ENCODE data around the gene NPRL2.

Gene NPRL2

DNA sequence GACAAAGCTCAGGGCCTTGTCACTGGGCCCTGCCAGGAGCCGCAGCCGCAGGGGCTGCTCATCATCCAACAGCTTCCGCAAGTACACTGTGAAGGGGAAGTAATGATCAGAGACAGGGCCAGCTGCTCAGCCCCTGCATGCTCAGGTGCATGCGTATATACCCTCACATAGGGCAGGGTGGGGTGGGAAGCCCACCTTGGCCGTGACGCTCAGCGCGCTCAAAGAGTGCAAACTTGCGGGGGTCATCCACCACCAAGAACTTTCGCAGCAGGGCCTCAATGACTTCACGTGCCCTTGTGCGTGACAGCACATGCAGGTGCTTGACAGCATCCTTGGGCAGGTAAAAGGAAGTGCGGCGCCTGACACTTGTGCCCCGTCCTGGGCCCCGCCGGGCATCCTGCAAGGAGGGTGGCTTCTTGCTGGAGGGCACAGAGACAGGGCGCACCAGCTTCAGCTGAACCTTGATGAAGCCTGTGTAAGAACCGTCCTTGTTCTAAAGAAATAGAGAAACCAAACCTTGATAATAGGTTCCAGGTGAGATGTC is 19.1 kb downstream of the NPRL2 start:
- Histone ChIP-seq H3K4me2 (ENCODE audit: low read length) (no peak overlapping the region), H4K20me1 (ENCODE audit: insufficient read depth, low read length) (no peaks in the 10 kb centered on the region), H3F3A (ENCODE audit: insufficient read depth, low read length) (no peaks in the 10 kb centered on the region), H3K9me2 (ENCODE audit: low read depth, low read length) (no peaks in the 10 kb centered on the region), H3K27me3 (ENCODE audit: insufficient read depth, low read length) (no peaks in the 10 kb centered on the region), H3K79me2 (ENCODE audit: insufficient read depth, low read length) (peaks cover 35% of the 10 kb centered on the region), H3K36me3 (ENCODE audit: insufficient read depth, low read length) (peaks cover 47% of the 10 kb centered on the region), H3K4me3 (ENCODE audit: low read depth, low read length, poor library complexity, severe bottlenecking) (no peak overlapping the region), H3K27ac (ENCODE audit: low read depth, low read length, poor library complexity, severe bottlenecking) (no peak overlapping the region), H3K9ac (ENCODE audit: low read length) (no peak overlapping the region), H3K4me1 (ENCODE audit: insufficient read depth, low read length, severe bottlenecking) (peaks cover 49% of the 10 kb centered on the region), H3K9me3 (ENCODE audit: low read length) (no peaks in the 10 kb centered on the region), H2AFZ (ENCODE audit: low read length) (no peak overlapping the region)
- TF ChIP-seq EZH2 (IDR thresholded peaks at IDR 0.05; ENCODE audit: borderline replicate concordance, low read length), result no peak
- TF ChIP-seq, protein P1, sequence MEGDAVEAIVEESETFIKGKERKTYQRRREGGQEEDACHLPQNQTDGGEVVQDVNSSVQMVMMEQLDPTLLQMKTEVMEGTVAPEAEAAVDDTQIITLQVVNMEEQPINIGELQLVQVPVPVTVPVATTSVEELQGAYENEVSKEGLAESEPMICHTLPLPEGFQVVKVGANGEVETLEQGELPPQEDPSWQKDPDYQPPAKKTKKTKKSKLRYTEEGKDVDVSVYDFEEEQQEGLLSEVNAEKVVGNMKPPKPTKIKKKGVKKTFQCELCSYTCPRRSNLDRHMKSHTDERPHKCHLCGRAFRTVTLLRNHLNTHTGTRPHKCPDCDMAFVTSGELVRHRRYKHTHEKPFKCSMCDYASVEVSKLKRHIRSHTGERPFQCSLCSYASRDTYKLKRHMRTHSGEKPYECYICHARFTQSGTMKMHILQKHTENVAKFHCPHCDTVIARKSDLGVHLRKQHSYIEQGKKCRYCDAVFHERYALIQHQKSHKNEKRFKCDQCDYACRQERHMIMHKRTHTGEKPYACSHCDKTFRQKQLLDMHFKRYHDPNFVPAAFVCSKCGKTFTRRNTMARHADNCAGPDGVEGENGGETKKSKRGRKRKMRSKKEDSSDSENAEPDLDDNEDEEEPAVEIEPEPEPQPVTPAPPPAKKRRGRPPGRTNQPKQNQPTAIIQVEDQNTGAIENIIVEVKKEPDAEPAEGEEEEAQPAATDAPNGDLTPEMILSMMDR (IDR thresholded peaks at IDR 0.05; ENCODE audit: low read length), result no peak

DNA sequence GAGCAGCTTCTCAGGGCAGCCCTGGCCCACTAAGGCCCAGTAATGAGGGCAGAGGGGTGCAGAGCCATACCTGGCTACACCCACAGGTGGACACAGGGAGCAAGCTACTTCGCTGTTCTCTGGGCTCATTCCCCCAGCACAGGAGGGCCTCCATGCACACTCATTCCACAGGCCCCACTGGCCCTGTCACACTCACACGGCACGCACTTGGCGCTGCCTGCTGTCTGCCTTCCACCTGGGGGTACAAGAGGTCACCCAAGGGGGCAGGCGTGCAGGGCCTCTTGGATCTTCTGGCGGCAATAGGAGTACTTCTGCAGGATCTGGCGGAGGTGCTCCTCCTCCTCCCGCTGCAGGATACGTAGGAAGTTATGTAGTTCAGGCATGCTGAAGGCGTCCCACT is 20.2 kb downstream of the NPRL2 start:
- H2AFZ ChIP-seq (ENCODE audit: low read length), result no peak overlapping the region
- no peak overlapping the region for H3K9ac ChIP-seq (ENCODE audit: low read length)
- H3F3A ChIP-seq (ENCODE audit: insufficient read depth, low read length), result no peaks in the 10 kb centered on the region
- H3K36me3 ChIP-seq (ENCODE audit: insufficient read depth, low read length), result peaks cover 53% of the 10 kb centered on the region
- H3K4me3 ChIP-seq (ENCODE audit: low read depth, low read length, poor library complexity, severe bottlenecking), result no peak overlapping the region
- no peaks in the 10 kb centered on the region for H3K9me2 ChIP-seq (ENCODE audit: low read depth, low read length)
- peaks cover 38% of the 10 kb centered on the region for H3K4me1 ChIP-seq (ENCODE audit: insufficient read depth, low read length, severe bottlenecking)
- no peaks in the 10 kb centered on the region for H4K20me1 ChIP-seq (ENCODE audit: insufficient read depth, low read length)
- H3K27ac ChIP-seq (ENCODE audit: low read depth, low read length, poor library complexity, severe bottlenecking), result no peak overlapping the region
- TF ChIP-seq EZH2 (IDR thresholded peaks at IDR 0.05; ENCODE audit: borderline replicate concordance, low read length), result no peak
- TF ChIP-seq, protein P1 (IDR thresholded peaks at IDR 0.05; ENCODE audit: low read length), result no peak
- H3K27me3 ChIP-seq (ENCODE audit: insufficient read depth, low read length), result no peaks in the 10 kb centered on the region
- no peak overlapping the region for H3K4me2 ChIP-seq (ENCODE audit: low read length)
- H3K9me3 ChIP-seq (ENCODE audit: low read length), result no peaks in the 10 kb centered on the region
- peaks cover 24% of the 10 kb centered on the region for H3K79me2 ChIP-seq (ENCODE audit: insufficient read depth, low read length)

DNA sequence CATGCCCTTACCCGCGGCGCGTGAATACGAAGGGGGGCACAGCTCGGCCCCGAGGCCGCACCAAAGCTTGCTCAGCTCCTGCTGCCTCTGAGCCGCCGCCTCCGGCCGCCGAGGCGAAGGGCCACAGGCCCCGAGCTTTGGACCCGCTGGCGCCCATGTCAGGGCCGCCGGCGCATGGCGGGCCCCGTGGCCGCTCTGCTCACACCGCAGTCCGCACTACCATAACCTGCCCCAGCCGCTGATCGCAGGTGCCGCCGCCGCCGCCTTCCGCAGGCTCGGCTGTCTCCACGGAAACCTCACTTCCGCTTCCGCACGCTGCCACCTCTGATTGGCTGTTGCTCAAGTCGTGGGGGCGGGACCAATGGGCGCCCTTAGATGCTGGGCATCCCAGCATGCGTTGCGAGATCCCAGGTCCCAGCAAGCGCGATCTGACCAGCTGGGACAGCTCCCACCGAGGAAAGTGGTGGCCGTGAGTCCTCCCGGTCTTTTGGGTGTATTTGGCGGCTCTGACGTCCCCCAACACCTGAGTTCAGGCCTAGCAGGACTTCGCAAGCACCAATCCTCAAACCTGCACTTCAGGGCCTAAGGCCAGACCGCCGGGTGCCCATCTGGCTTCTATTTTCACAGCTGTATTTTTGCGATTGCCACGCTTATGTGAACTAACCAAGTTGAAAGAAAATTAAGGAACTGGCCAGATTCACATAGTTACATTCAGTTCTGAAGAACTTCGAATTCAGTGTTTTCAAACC is 22.5 kb downstream of the NPRL2 start, which contains the start of gene TUSC2:
Gene TUSC2 (minus strand): TSS at position 281 of the 749 bp plus-strand sequence. CDS start 124 bp downstream, at position 157.
- no peaks in the 10 kb centered on the region for H3K9me2 ChIP-seq (ENCODE audit: low read depth, low read length)
- H3K4me3 ChIP-seq (ENCODE audit: low read depth, low read length, poor library complexity, severe bottlenecking), result peak within 1 kb of the TSS; percentile 91
- peaks cover 7% of the 10 kb centered on the region; the same call in 1 of the 2 replicates for H3K79me2 ChIP-seq (ENCODE audit: insufficient read depth, low read length)
- H2AFZ ChIP-seq (ENCODE audit: low read length), result no peak within 1 kb of the TSS
- H3K4me2 ChIP-seq (ENCODE audit: low read length), result peak within 1 kb of the TSS; percentile 68
- peaks cover 44% of the 10 kb centered on the region for H3K36me3 ChIP-seq (ENCODE audit: insufficient read depth, low read length)
- peak within 1 kb of the TSS; percentile 42 for H3K27ac ChIP-seq (ENCODE audit: low read depth, low read length, poor library complexity, severe bottlenecking)
- no peaks in the 10 kb centered on the region for H4K20me1 ChIP-seq (ENCODE audit: insufficient read depth, low read length)
- no peaks in the 10 kb centered on the region for H3K27me3 ChIP-seq (ENCODE audit: insufficient read depth, low read length)
- H3F3A ChIP-seq (ENCODE audit: insufficient read depth, low read length), result no peaks in the 10 kb centered on the region
- no peaks in the 10 kb centered on the region for H3K9me3 ChIP-seq (ENCODE audit: low read length)
- TF ChIP-seq EZH2 (IDR thresholded peaks at IDR 0.05; ENCODE audit: borderline replicate concordance, low read length), result no peak
- TF ChIP-seq, protein P1 (IDR thresholded peaks at IDR 0.05; ENCODE audit: low read length), result no peak
- H3K9ac ChIP-seq (ENCODE audit: low read length), result peak within 1 kb of the TSS; percentile 99
- peaks cover 20% of the 10 kb centered on the region for H3K4me1 ChIP-seq (ENCODE audit: insufficient read depth, low read length, severe bottlenecking)

Measured in OCI-LY1 (cell line).